ENCODE results near the gene MKX.

MKX gene, protein sequence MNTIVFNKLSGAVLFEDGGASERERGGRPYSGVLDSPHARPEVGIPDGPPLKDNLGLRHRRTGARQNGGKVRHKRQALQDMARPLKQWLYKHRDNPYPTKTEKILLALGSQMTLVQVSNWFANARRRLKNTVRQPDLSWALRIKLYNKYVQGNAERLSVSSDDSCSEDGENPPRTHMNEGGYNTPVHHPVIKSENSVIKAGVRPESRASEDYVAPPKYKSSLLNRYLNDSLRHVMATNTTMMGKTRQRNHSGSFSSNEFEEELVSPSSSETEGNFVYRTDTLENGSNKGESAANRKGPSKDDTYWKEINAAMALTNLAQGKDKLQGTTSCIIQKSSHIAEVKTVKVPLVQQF

DNA sequence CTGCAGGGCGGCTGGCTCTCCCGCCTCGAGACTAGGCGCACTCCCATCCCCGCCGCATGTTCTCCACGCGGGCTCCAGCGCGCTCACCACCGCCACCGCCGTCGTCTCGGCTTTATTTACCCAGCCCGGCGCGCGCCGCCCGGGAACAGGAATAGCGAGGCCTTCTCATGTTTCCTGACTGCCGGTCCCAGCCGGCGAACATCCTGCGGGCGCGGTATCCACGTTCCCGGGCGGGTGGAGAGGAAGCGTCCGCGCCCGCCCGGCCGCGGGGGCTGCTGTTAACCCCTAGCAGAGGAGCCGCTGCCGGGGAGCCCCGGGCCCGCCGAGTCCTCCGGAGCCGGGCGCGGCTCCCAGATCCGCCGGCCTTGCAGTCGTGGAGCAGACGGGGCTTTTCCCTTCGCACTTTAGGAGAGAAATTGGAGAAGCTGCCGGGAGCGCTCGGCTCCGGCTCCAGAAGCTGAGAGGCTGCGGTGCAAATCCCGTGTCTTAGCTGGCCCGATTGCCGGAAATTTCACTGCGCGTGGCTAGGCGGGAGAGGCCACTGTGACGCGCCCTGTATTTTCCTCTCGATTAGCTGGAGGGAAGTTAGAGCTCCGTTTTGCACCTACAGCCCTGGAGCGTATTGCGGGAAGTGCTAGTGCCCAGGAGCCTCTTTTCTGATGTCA lies at the start of gene MKX:
Gene MKX, minus strand, starts transcription at position 88 of the 665 bp plus-strand sequence. CDS start 2,404 bp downstream, outside the sequence.
- DNase-seq (ENCODE audit: low read depth, low spot score), result no peak
- H3K27ac ChIP-seq, result no peak within 1 kb of the TSS

DNA sequence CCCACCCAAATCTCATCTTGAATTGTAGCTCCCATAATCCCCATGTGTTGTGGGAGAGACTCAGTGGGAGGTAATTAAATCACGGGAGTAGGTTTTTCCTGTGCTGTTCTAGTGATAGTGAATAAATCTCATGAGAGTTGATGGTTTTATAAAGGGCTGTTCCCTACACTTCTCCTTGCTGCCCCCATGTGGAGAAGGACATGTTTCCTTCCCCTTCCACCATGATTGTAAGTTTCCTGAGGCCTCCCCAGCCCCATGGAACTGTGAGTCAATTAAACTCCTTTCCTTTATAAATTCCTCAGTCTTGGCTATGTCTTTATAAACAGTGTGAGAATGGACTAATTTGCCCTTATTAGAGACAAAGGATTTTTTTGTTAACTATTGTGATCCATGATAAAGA lies 48.5 kb upstream of the MKX start:
- H3K27ac ChIP-seq, result no peak overlapping the region
- no peak for DNase-seq (ENCODE audit: low read depth, low spot score)

DNA sequence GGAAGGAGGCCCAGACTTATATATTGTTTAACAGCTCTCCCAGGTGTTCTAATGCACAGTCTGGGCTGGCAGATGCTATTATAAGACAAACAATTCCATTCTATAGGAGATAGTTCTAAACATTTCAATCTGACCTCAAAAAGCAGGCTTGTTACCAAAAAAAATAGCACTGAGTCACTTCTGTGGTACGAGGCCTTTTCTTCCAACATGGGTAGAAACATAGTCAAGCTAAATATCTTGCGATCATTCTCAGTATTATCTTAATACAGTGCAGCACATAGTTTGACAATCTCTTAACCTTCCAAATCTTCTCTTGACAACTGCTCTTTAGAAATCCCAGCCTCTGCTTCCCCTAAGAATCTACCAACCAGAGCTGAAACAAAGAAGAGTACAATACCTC lies 46.6 kb upstream of the MKX start:
- DNase-seq (ENCODE audit: low read depth, low spot score), result no peak
- no peak overlapping the region for H3K27ac ChIP-seq

DNA sequence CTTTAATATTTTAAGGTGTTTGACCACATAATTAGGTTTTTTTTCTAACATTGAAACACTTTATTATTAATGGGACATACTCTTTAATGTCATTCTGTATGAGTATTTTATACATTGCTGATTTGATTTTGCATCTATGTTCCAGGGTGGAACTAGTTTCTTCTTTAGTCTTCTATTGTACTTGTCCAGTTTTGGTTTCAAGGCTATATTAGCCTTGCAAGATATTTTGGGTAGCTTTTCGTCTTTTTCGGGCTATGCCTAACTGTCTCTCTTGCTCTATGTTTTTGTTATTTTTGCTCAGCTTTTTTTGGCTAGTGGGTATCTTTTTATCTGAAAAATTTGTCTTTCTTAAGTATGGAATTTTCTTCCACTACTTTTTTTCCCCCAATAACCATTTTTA lies 38.7 kb upstream of the MKX start:
- H3K27ac ChIP-seq, result no peak overlapping the region
- DNase-seq (ENCODE audit: low read depth, low spot score), result no peak

DNA sequence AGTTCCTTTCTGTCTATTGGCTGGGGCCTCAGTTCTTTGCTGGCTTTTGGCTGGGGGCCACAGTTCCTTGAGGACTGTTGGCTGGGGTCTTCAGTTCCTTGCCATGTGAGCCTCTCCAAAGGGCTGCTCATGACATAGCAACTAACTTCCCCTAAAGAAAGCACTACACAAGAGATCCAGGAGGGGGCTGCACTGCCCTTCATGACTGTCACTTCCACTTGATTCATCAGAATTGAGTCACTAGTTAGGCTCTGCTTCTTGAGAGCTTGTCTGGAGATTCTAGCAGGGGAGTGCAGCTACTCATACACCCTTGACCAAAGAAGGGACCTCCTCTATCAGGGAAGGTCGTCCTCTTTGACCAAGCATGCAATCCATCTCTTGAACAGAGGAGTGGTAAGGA lies 38.0 kb upstream of the MKX start:
- DNase-seq (ENCODE audit: low read depth, low spot score), result peak; percentile 0
- no peak overlapping the region for H3K27ac ChIP-seq

DNA sequence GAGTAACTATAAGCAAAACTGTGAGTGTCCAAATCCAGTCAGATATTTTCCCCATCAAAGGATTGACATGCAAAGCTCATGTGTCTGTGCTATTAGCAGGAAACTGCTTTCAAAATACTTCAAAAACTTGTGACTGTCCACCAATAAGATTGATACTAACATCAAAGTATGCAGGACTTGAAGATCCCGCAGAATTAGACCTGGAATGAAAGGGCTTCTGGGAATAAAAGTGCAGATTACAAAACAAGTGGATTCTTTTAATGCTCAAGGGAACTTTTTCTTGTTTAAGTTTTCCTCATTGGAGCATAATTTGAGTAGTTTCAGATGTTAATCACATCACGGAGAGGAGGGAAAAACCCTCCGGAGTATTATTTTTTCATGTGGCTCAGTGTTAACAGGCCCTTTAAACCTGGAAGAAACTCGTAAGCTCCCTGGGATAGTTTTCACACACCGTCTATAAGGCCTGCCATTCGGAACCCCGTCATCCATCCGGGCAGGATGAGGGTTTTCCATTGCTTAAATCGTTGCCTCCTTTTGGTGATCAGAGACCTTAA lies 33.9 kb upstream of the MKX start:
- no peak overlapping the region for H3K27ac ChIP-seq
- DNase-seq (ENCODE audit: low read depth, low spot score), result no peak

DNA sequence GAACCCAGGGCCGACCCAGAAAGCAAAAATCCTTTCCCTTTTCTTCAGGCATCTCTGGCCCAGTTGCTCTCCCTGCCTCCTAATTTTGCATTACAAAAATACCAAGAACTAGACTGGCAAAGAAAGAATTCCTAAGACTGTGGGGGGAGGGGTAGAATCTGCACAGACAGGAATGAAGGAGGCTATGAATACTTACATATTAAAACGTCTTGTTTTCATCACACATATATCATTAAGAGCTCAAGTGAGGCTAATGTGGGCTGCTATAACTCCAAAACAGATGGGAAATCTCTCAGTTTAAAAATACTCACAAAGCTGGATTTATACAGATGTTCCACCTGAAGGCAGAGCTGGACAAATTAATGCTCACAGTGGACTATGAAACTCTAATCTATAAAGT lies 29.2 kb upstream of the MKX start:
- no peak for DNase-seq (ENCODE audit: low read depth, low spot score)
- H3K27ac ChIP-seq, result no peak overlapping the region

DNA sequence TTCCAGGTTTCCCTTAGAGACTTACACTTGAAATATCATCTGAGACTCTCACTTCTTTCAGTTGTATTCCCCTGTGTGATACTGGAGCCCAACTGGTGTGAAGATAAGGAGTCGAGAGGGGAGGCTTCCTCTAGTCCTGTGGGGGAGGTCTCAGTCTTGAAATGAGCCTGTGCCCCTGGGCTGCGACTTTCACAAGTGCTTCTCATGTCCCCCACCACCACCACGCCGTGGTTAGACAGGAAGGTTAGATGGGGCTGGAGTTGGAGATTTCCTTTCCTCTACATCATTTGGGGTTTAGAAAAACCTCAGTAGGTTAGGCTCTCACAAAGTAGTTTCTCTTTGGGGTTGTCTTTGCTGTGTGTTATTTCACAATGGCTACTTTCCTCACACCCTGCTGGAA lies 25.6 kb upstream of the MKX start:
- no peak overlapping the region for H3K27ac ChIP-seq
- no peak for DNase-seq (ENCODE audit: low read depth, low spot score)

DNA sequence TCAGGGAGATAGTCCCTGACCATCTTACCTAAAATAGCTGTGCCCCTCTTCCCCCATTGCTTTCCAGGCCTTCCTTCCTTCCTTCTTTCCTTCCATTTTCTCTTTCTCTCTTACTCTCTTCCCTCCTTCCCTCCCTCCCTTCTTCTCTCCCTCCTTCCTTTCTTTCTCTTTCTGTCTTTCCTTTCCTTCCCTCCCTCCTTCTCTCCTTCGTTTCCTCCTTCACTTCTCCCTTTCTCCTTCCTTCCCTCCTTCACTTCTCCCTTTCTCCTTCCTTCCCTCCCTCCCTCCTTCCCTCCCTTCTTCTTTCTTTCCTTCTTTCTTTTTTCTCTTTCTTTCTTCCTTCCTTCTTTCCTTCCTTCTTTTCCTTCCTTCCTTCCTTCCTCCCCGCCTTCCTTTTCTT lies 24.6 kb upstream of the MKX start:
- no peak overlapping the region for H3K27ac ChIP-seq
- no peak for DNase-seq (ENCODE audit: low read depth, low spot score)

DNA sequence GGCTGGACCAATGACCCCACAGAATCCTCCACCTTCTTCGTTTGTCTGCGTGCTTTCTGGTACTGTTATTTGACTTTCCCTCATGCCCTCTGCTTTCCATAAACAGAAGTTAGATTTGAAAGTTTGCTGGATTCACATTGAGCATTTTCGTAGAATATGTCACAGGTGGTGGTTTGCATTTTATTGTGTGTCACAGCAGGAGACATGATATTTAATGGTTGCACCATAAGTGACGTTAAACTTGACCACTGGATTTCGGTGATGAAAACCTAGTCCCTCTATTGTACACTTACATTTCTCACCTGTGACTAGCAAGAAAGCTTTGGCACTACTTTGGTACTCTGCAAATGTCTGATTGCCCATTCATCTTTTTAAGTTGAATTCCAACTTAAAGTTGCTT lies 15.2 kb upstream of the MKX start:
- no peak overlapping the region for H3K27ac ChIP-seq
- no peak for DNase-seq (ENCODE audit: low read depth, low spot score)

DNA sequence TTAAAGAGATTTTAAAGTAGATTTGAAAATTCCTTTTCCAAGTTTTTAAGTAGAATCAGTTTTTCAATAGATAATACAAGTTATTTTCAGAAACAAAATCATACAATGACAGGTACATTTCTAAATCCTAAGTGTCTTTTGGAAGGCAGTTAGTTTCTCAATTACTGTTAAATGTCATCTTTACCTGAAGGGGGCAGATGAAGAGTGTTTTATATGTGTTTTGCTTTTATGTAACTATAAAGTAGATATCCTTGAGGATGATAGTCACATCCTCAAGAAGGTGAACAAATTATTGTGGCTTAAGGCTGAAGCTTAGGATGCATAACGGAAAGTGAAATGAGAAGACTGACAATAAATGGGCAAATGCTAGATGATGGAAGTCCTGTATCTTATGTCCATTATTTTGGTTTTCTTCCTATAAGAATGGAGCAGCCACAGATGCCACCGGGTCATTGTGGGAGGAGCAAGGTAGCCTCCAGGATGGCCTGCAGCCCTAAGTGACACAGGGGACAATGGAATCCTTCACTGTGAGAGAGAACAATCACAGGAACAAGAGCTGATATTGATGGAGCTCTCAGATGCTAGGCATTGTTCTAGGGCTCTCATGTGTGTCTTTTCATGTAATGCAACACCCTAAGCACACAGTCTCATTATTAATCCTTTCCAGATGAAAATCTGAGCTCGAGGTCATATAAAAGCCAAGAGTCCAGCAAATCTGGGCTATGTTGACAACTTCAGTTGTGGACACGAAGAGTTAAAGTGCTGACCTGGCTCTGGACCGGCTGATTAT lies 14.1 kb upstream of the MKX start:
- no peak overlapping the region for H3K27ac ChIP-seq
- DNase-seq (ENCODE audit: low read depth, low spot score), result no peak

DNA sequence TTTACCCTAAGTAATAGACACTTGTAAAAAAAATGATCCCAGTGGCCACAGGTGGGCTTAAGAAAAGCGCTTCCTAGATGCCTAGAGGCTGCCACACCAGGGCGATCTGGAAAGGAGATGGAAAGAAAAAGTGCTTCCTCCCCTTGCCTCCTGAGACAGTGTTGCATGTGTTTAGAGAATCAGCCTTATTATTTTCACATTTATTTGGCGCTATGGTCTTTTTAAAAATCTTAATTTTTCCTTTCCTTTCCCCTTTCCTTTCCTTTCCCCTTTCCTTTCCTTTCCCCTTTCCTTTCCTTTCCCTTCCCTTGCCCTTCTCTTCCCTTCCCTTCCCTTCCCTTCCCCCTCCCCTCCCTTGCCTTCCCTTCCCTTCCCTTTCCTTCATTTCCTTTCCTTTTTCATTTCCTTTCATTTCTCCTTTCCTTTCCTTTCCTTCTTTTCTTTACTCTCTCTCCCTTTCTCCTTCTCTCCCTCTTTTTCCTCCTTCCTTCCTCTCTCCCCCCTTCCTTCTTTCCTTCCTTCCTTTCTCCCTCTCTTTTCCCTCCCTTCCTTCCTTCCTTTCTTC lies 7.1 kb upstream of the MKX start:
- H3K27ac ChIP-seq, result no peak overlapping the region
- DNase-seq (ENCODE audit: low read depth, low spot score), result no peak

DNA sequence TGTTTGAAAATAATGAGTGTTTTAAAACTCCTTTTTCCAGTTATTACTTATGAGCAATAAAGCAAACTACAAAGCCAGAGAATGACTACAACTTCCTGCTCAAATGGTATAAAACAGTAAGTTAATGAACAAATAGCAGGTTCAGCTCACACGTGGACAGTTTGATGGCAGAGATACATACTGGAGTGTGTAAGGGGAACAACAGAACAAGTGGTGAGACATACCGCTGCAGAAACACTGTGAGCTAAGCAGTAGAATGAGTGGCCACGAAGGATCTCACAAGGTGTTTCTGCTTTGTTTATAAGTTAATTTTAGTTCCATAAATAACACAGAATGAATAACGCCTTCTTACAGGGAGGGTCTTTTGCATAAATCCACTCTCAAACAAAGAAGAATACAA lies 3.0 kb upstream of the MKX start:
- no peak for DNase-seq (ENCODE audit: low read depth, low spot score)
- H3K27ac ChIP-seq, result no peak overlapping the region

DNA sequence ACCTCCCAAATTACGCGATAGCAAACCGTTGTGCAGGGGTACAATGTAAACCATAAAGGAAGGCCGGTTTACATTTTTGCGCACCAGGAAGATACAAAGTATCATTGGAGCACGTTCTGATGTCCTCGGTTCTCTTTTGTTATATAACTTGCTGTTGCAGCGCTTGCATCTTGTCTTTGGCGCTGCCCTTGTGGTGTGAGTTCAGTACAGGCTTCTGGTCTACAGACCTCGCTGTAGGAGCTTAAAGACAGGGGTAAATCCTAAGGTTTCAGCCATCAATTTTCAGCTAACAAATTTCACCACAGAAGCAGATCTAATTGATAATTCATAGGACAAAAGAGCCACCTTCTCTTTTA lies 1.5 kb upstream of the MKX start:
- H3K27ac ChIP-seq, result no peak overlapping the region
- no peak for DNase-seq (ENCODE audit: low read depth, low spot score)

DNA sequence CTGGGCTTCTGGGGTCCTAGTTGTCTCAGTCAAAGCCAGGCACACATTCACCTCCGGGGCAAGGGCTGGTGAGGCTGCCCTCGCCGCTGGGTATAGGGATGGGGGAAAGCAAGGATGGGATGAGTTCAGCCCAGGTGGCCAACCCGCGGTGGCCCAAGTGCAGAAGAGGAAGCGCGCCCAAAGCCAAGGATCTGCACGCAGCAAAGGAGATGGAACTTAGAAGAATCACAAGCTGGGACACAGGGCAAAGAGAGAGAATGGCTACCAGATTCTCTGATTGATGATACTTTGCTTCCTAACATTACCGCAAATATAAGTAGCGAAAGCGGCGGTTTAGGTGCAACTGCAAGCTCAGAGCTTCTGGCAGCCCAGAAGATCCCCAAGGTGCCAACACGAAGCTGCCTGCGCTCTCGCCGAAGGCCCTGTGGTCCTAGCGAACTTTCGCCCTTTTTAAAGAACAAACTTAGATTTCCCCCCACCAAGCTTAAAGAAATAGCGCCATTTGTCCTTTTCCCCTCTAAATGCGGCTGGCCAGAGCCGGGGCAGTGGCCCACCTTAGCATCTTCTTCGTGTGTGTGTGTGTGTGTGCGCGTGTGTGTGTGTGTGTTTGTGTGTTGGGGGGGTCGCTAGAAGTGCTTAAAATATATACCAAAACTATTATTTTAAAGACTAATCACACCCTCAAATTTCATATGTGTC lies 927 bp upstream of the MKX start:
- H3K27ac ChIP-seq, result no peak overlapping the region
- DNase-seq (ENCODE audit: low read depth, low spot score), result no peak

DNA sequence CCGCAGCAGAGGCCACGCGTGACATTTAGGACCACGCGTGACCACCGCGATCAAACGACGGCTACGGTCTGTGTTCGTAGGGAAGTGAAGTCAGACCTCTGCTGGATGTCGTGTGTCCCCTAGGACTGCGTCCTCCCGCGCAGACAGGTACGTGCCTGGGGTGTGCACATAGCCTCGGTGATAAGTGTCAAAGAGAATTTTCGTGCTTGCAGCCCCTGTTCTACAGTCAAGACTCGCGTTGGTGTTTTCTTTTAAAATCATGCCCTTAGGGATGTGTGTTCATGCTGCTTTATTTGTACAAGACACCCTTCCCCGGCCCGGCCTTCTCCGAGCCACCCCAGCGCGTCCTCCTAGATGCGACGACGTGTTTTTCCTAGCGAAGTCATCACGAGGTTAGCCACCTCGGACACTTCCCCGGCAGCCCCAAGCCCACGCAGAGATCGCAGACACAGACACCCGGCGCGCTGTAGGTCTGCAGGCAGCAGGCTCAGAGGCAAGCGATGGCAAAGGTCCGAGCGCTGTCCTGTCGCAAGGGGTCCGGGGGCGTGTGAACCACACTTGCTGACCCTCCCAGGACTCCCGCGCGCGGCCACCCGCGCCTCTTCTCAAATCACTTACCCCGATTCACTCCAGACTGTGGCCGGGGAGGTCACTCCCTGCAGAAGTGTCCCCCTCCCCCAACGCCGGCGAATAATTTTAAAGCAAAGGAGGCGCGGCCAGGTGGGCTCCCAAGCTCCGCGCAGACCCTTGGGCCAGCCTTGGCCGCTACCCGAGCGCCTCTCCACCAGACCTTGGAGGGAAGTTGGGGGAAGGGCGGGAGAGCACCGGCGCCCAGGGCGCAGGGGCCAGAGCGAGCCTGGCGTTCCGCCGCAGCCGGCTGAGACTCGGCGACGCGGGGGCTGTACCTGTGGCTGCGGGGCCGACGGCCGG lies 552 bp downstream of the MKX start:
- no peak for DNase-seq (ENCODE audit: low read depth, low spot score)

DNA sequence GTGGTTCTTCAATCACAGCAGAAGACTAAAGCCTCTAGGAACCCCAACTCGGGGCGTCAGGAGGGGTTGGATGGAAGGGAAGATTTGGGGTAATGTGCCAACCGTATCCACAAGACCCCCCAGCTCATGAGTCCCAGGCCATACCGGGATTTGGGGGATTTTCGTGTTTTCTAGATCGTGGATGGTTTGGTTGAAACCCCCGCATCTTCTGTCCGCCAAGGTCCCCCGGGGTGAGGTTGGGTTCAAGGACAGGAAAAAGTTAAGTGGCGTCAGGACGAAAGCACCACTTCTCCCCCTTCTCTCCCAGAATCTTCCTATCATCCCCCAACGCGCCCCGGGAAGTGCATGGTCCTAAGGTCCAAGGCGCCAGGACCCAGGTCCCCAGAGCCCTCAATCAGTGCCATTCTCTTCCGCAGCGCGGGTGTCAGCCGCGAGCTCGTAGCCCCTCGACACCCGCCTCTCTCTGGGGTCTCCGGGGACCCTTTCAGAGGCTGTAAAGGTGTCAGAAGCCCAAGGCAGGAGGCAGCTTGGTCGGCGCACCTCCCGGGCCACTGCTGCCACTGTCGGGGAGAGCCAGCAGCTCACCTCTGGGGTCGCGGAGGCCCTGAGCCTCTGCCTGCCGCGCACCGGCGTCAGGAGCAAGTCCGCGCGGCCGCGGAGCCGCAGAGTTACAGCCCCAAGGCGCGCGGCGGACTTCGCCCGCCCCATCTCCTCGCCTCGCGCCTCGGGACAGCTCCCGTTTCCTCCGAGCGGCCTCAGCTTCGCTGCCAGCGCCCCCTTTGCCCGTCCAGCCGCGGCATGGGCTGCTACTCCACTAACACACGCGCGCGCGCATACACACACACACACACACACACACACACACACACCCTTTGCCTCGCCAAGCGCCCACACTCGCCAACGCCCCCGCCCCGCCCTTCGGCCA lies 1.5 kb downstream of the MKX start:
- no peak for DNase-seq (ENCODE audit: low read depth, low spot score)
- H3K27ac ChIP-seq, result no peak overlapping the region

More for the DNA sequence above, 552 bp downstream of the MKX start:
- no peak overlapping the region for H3K27ac ChIP-seq
